ENCODE measurements around the gene THPO. TPM values are rescaled to one million over a fixed set of nuclear protein-coding genes. Genes with fewer than 3 reads are reported as not detected.

The THPO gene
- polyA plus RNA-seq, 3 donors, result 0.98 to 1.3 (median 1.0) TPM

- H3K27ac ChIP-seq (ENCODE audit: low read depth, low read length), result no peak overlapping the region
- 72 to 87% (median 84%) methylated on average over 8 of the region's 8 CpGs for WGBS, 3 donors
Measured at GRCh38 chr3:184323696-184324095, 54.3 kb downstream of the THPO start.

DNA sequence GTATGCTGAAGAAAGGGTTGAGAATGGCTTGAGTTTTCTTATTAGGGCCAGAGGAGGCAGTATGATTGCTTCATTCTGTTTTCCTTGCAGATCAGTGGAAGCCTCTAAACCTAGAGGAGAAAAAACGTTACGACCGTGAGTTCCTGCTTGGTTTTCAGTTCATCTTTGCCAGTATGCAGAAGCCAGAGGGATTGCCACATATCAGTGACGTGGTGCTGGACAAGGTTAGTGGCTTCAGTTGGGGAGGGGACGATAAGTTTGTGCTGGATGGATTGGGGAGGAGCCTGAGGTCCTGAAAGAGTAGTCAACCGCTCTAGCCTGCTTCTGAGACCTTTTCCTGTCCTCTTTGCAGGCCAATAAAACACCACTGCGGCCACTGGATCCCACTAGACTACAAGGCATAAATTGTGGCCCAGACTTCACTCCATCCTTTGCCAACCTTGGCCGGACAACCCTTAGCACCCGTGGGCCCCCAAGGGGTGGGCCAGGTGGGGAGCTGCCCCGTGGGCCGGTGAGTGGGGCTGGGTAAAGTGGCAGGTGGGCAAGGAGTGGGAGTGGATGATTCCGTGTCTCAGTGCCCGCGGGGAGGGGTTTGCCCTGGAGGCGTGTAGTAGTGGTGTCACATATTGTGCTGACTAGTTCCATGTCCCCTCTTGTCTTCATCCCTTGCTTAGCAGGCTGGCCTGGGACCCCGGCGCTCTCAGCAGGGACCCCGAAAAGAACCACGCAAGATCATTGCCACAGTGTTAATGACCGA lies 55.1 kb downstream of the THPO start:
- 75 to 85% (median 76%) methylated on average over 20 of the region's 20 CpGs for WGBS, 3 donors
- H3K27ac ChIP-seq (ENCODE audit: low read depth, low read length), result no peak overlapping the region

Other genes starting within 250 kb of the THPO start
- 10 to 100 TPM; 24.4 to 38.0 (median 26.3) TPM for gene EIF2B5, start 242.8 kb downstream of the THPO start, polyA plus RNA-seq
- gene DVL3, start 222.8 kb downstream of the THPO start, polyA plus RNA-seq, result 10 to 100 TPM; 27.3 to 31.8 (median 29.0) TPM
- 100 to 1,000 TPM; 121 to 313 (median 264) TPM for gene AP2M1, start 203.4 kb downstream of the THPO start, polyA plus RNA-seq
- gene ABCF3, start 192.0 kb downstream of the THPO start, polyA plus RNA-seq, result 10 to 100 TPM; 37.4 to 57.2 (median 42.4) TPM
- gene VWA5B2, start 148.6 kb downstream of the THPO start, polyA plus RNA-seq, result 1 to 10 TPM in 1 of 3 donors, under 1 TPM in 1, not detected in 1; 0.33 to 4.4 TPM
- gene ALG3, start 129.2 kb downstream of the THPO start, polyA plus RNA-seq, result 10 to 100 TPM; 22.6 to 43.9 (median 35.4) TPM
- 1 to 10 TPM; 2.1 to 8.0 (median 4.4) TPM for gene EEF1AKMT4, start 128.5 kb downstream of the THPO start, polyA plus RNA-seq
- 10 to 100 TPM in 1 of 3 donors, under 1 TPM in 1, not detected in 1; 0.06 to 15.6 TPM for gene CAMK2N2, start 116.7 kb downstream of the THPO start, polyA plus RNA-seq
- gene ECE2, start 102.2 kb downstream of the THPO start, polyA plus RNA-seq, result 1 to 10 TPM in 1 of 3 donors, not detected in 2; 5.5 TPM
- 100 to 1,000 TPM in 2 of 3 donors, 10 to 100 TPM in 1; 74.6 to 181 (median 139) TPM for gene PSMD2, start 79.0 kb downstream of the THPO start, polyA plus RNA-seq
- gene EIF4G1, start 63.6 kb downstream of the THPO start, polyA plus RNA-seq, result 100 to 1,000 TPM; 114 to 271 (median 178) TPM
- gene FAM131A, start 40.6 kb downstream of the THPO start, polyA plus RNA-seq, result 10 to 100 TPM in 2 of 3 donors, 1 to 10 TPM in 1; 7.6 to 16.5 (median 13.9) TPM
- 1 to 10 TPM; 2.8 to 4.3 (median 3.1) TPM for gene CLCN2, start 16.6 kb downstream of the THPO start, polyA plus RNA-seq
- 10 to 100 TPM; 55.7 to 89.0 (median 61.4) TPM for gene POLR2H, start 16.5 kb downstream of the THPO start, polyA plus RNA-seq
- gene CHRD, start 1.8 kb upstream of the THPO start, polyA plus RNA-seq, result 10 to 100 TPM; 10.1 to 30.1 (median 14.2) TPM
- gene EPHB3, start 183.6 kb upstream of the THPO start, polyA plus RNA-seq, result 1 to 10 TPM in 2 of 3 donors, under 1 TPM in 1; 0.67 to 2.2 (median 1.7) TPM